LNCAP (cell line): ENCODE data around the gene TTLL11.

ENCODE experiments used
- CTCF ChIP-seq: fragments of 450-650 bp; IDR thresholded peaks from 2 replicates; pipeline ENCODE4 v1.5.1; 2017; ENCODE audit warnings: mild to moderate bottlenecking

TTLL11 gene

GRCh38 chr9:122110100-122110833 lies 17.2 kb upstream of the TTLL11 start:
- no peak for TF ChIP-seq CTCF

GRCh38 chr9:122109035-122109813 lies 16.1 kb upstream of the TTLL11 start:
- no peak for TF ChIP-seq CTCF

GRCh38 chr9:122107291-122107805 lies 14.2 kb upstream of the TTLL11 start:
- TF ChIP-seq CTCF, result no peak

- TF ChIP-seq CTCF, result no peak
These were observed 13.5 kb upstream of the TTLL11 start for GRCh38 chr9:122106576-122106975.

GRCh38 chr9:122103985-122104384 lies 10.9 kb upstream of the TTLL11 start:
- TF ChIP-seq CTCF, result no peak

GRCh38 chr9:122102156-122102555 lies 9.0 kb upstream of the TTLL11 start:
- no peak for TF ChIP-seq CTCF

GRCh38 chr9:122100756-122101155 lies 7.6 kb upstream of the TTLL11 start:
- no peak for TF ChIP-seq CTCF
